Spleen (tissue), 11 donors: ENCODE results near the gene TBX5. TPM values are rescaled to one million over a fixed set of nuclear protein-coding genes. Genes with fewer than 3 reads are reported as not detected.

Source experiments
- DNase-seq: peaks from one replicate; pipeline ENCODE4 v3.0.0-alpha.2; 2020
- H3K27ac ChIP-seq, 8 donors: fragments of 200-600 bp; sonication (generic) in 7 of 8; 1 replicate in 4 of 8; 2 replicates in 4 of 8; pipeline versions ENCODE4 v1.5.0 to v1.8.0; 2016 to 2021; ENCODE audit warnings: inconsistent platforms in 4 of 8, mild to moderate bottlenecking in 4 of 8, moderate library complexity in 1 of 8
- H3K27me3 ChIP-seq, 7 donors: fragments of 200-600 bp; sonication (generic) in 6 of 7; replicated peaks in 1 of 7; 1 replicate in 4 of 7; 2 replicates in 3 of 7; pipeline versions ENCODE4 v1.5.0 to v1.8.0; 2016 to 2021; ENCODE audit warnings: inconsistent platforms in 3 of 7, mild to moderate bottlenecking in 1 of 7
- H3K36me3 ChIP-seq, 6 donors: fragments of 200-600 bp; sonication (generic) in 5 of 6; 1 replicate in 4 of 6; 2 replicates in 2 of 6; pipeline versions ENCODE4 v1.5.0 to v1.8.0; 2016 to 2021; ENCODE audit warnings: inconsistent platforms in 2 of 6
- H3K4me1 ChIP-seq, 6 donors: fragments of 200-600 bp; sonication (generic) in 5 of 6; 1 replicate in 3 of 6; 2 replicates in 3 of 6; pipeline versions ENCODE4 v1.5.0 to v1.8.0; 2016 to 2021; ENCODE audit warnings: inconsistent platforms in 3 of 6
- H3K4me3 ChIP-seq, 8 donors: fragments of 200-600 bp; sonication (generic) in 7 of 8; 1 replicate in 4 of 8; 2 replicates in 4 of 8; pipeline versions ENCODE4 v1.5.0 to v1.8.0; 2016 to 2021; ENCODE audit warnings: inconsistent platforms in 4 of 8, mild to moderate bottlenecking in 4 of 8, moderate library complexity in 2 of 8
- H3K9me3 ChIP-seq, 8 donors: fragments of 200-600 bp; sonication (generic) in 7 of 8; 1 replicate in 4 of 8; 2 replicates in 4 of 8; pipeline versions ENCODE4 v1.5.0 to v1.8.0; 2016 to 2021; ENCODE audit warnings: inconsistent platforms in 4 of 8
- POLR2A ChIP-seq, 3 donors: fragments of 450-650 bp; IDR thresholded peaks; one replicate each; pipeline ENCODE4 v1.5.1; 2017; ENCODE audit warnings: antibody characterized with exemption in 3 of 3, mild to moderate bottlenecking in 1 of 3
- POLR2AphosphoS5 ChIP-seq, 3 donors: sonication (generic); formaldehyde crosslinking; IDR thresholded peaks; one replicate each; pipeline ENCODE4 v1.5.1; 2017; ENCODE audit warnings: antibody characterized with exemption in 3 of 3
- whole genome bisulfite sequencing, 5 donors: extraction: QIAGEN DNeasy Blood & Tissue Kit in 3 of 5; methylation state at CpG; one replicate each; pipeline versions ENCODE4 v1.1.5 to v1.1.7; 2013 to 2018; 5-methylcytosine and 5-hydroxymethylcytosine counted together
- intact Hi-C: fragments of 100-400 bp; cut with DNase I; formaldehyde crosslinking; loops from one replicate; pipeline ENCODE4 v1.15.0; 2023; ENCODE audit warnings: low total_unique reads
- polyA plus RNA-seq, 3 donors: library from polyadenylated mRNA; stranded (reverse); fragments of 200-250 nt; gene quantifications; one replicate each; pipeline ENCODE4 v1.2.1, GENCODE V29; 2013
- total RNA-seq, 7 donors: library from RNA; depleted of rRNA in 3 of 7; stranded (reverse); fragments of >200 nt in 3 of 7; fragmentation: NEBNext Ultra II Directional in 4 of 7; extraction: Animal tissue kit (Norgen Biotek cat#: 25700) in 4 of 7; gene quantifications; one replicate each; pipeline versions ENCODE4 v1.1.0 to v1.2.1, GENCODE V29; 2016 to 2021
- TF ChIP-seq, protein P1 (sequence below), 11 experiments: fragments of 200-600 bp in 7 of 11; fragments of 450-650 bp in 4 of 11; sonication (generic) in 4 of 11; IDR thresholded peaks in 8 of 11; conservative IDR thresholded peaks in 3 of 11; 1 replicate in 7 of 11; 2 replicates in 4 of 11; pipeline versions ENCODE4 v1.4.0 to v1.8.0; 2016 to 2021; ENCODE audit warnings: antibody characterized with exemption in 11 of 11, inconsistent platforms in 4 of 11, mild to moderate bottlenecking in 1 of 11
- donor health status: healthy with polysubstance abuse.
- donor health status: DM: no; HTN: no; CAD: no; lungs with moderate emphysema.
- donor health status: DM: no; HTN: no; CAD: no.
- donor health status: Bipolar disorder and iron deficiency.
- donor health status: healthy.
- donor health status: DM: no; HTN: no; CAD: no.
- donor health status: DM: yes; HTN: yes; CAD: no.

The TBX5 gene
- total and polyA plus RNA-seq, 10 donors, result not detected

DNA sequence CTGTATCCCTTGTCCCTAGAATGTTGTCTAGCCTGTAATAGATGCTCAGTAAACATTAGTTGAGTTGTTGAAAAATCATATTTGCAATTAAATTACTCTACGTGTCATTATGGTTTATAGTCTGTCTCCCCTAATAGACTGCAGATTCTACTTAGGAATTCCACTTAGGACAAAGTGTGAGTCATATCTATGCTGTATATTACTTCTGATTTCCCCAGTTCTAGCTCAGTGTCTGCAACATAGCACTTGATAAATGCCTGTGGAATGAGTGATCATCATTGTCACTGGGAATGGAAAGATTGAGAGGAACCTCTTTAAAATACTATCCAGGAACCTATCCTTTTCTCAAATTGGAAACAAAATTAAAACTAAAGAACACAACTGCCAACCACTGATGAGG is 99.3 kb downstream of the TBX5 start:
- intact Hi-C loops, result no loop called here
- peaks cover 0 to 19% (median 0%) of the 10 kb centered on the region in 7 donors for H3K27me3 ChIP-seq
- TF ChIP-seq POLR2AphosphoS5 (IDR thresholded peaks at IDR 0.05), result no peak
- TF ChIP-seq, protein P1, sequence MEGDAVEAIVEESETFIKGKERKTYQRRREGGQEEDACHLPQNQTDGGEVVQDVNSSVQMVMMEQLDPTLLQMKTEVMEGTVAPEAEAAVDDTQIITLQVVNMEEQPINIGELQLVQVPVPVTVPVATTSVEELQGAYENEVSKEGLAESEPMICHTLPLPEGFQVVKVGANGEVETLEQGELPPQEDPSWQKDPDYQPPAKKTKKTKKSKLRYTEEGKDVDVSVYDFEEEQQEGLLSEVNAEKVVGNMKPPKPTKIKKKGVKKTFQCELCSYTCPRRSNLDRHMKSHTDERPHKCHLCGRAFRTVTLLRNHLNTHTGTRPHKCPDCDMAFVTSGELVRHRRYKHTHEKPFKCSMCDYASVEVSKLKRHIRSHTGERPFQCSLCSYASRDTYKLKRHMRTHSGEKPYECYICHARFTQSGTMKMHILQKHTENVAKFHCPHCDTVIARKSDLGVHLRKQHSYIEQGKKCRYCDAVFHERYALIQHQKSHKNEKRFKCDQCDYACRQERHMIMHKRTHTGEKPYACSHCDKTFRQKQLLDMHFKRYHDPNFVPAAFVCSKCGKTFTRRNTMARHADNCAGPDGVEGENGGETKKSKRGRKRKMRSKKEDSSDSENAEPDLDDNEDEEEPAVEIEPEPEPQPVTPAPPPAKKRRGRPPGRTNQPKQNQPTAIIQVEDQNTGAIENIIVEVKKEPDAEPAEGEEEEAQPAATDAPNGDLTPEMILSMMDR (IDR thresholded peaks at IDR 0.05 in 8 of 11, conservative IDR thresholded peaks at IDR 0.05 in 3 of 11), result no peak
- TF ChIP-seq POLR2A (IDR thresholded peaks at IDR 0.05), result no peak
- no peak for DNase-seq
- H3K27ac ChIP-seq, result no peak overlapping the region
- no peaks in the 10 kb centered on the region for H3K4me1 ChIP-seq
- H3K36me3 ChIP-seq, result no peaks in the 10 kb centered on the region
- 74 to 94% (median 78%) methylated on average over 1 of the region's 1 CpG for WGBS, 5 donors
- H3K4me3 ChIP-seq, result no peak overlapping the region
- H3K9me3 ChIP-seq, result peaks cover 0 to 15% (median 5%) of the 10 kb centered on the region in 8 donors

DNA sequence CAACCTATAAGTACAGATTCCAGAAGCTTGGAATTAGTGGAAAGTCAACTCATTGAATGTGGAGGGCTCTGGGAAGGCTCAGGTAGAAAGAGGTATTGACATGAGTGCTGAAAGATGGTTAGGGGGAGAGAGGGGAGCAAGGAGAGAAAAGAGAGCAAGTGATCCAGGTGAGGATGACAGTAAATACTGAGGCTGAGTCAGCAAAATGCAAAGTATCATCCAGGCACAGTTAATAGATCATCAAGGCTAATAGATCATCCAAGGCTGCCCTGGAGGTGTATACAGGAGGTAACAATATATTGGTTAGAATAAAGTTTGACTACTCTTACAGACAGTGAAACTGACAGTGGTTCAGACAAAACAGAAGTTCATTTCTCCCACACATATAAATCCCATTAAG is 100.5 kb downstream of the TBX5 start:
- Histone ChIP-seq H3K4me3 (no peak overlapping the region), H3K9me3 (peaks cover 0 to 11% (median 5%) of the 10 kb centered on the region in 8 donors), H3K4me1 (no peaks in the 10 kb centered on the region), H3K27me3 (peaks cover 0 to 21% (median 0%) of the 10 kb centered on the region in 7 donors), H3K36me3 (no peaks in the 10 kb centered on the region), H3K27ac (no peak overlapping the region)
- no peak for DNase-seq
- TF ChIP-seq POLR2A (IDR thresholded peaks at IDR 0.05) (no peak), POLR2AphosphoS5 (IDR thresholded peaks at IDR 0.05) (no peak)
- TF ChIP-seq, protein P1 (IDR thresholded peaks at IDR 0.05 in 8 of 11, conservative IDR thresholded peaks at IDR 0.05 in 3 of 11), result no peak
- intact Hi-C loops, result no loop called here
